ENCODE measurements around the gene EVA1B.

GRCh38 chr1:36324353-36324703 is 883 bp upstream of the EVA1B start:
- TF ChIP-seq CTCF (IDR thresholded peaks at IDR 0.05) (no peak), REST (IDR thresholded peaks at IDR 0.05; ENCODE audit: insufficient read depth in 1 of 2, low read depth in 2 of 2, low read length in 1 of 2) (no peak), TCF7L2 (IDR thresholded peaks at IDR 0.05; ENCODE audit: low read depth, low read length) (no peak), POLR2AphosphoS5 (IDR thresholded peaks at IDR 0.05; ENCODE audit: low read depth, low read length) (no peak), SIN3A (IDR thresholded peaks at IDR 0.05; ENCODE audit: borderline replicate concordance, insufficient read depth, low read depth, low read length) (no peak)
